H1 (cell line): ENCODE measurements around the gene ZMYND12. TPM values are rescaled to one million over a fixed set of nuclear protein-coding genes. Genes with fewer than 3 reads are reported as not detected.

ENCODE experiments used
- CTCF ChIA-PET: fragments of 300-600 bp; sonication (Branson Sonifier 250); formaldehyde crosslinking; loops from one replicate; lab custom pipeline; 2021; ENCODE audit not compliant: partially characterized antibody; lab: Charles Lee
- POLR2A ChIA-PET: fragments of 300-600 bp; sonication (Branson Sonifier 250); formaldehyde crosslinking; loops from one replicate; lab custom pipeline; 2021; ENCODE audit warnings: inconsistent platforms; ENCODE audit not compliant: partially characterized antibody; lab: Charles Lee
- DNase-seq, 2 experiments: peaks; one replicate each; pipeline versions ENCODE4 v3.0.0 to v3.0.0-alpha.2; 2010 to 2022; ENCODE audit warnings: low spot score in 2 of 2, low read depth in 1 of 2, mixed read lengths in 1 of 2
- FAIRE-seq: peaks from 2 replicates; lab custom pipeline; 2011; peaks lifted over from hg19 to GRCh38; lab: Jason Lieb, UNC
- H2AFZ ChIP-seq: 2 replicates; pipeline ENCODE4 v1.8.1; 2012; ENCODE audit warnings: low read length, inconsistent platforms
- H2AK5ac ChIP-seq: 2 replicates; pipeline ENCODE4 v1.6.1; 2013; ENCODE audit warnings: low read depth, low read length
- H2BK120ac ChIP-seq: replicated peaks from 2 replicates; pipeline ENCODE3; 2013; ENCODE audit warnings: low read depth, low read length, inconsistent platforms
- H2BK12ac ChIP-seq: 2 replicates; pipeline ENCODE4 v1.6.1; 2013; ENCODE audit warnings: low read depth, low read length
- H2BK15ac ChIP-seq: 2 replicates; pipeline ENCODE4 v1.6.1; 2013; ENCODE audit warnings: low read length
- H2BK20ac ChIP-seq: 2 replicates; pipeline ENCODE4 v1.6.1; 2013; ENCODE audit warnings: low read length
- H2BK5ac ChIP-seq: 2 replicates; pipeline ENCODE4 v1.6.1; 2013; ENCODE audit warnings: low read depth, low read length
- H3K14ac ChIP-seq: 2 replicates; pipeline ENCODE4 v1.6.1; 2013; ENCODE audit warnings: inconsistent platforms; ENCODE audit not compliant: insufficient read length
- H3K18ac ChIP-seq: 2 replicates; pipeline ENCODE4 v1.6.1; 2013; ENCODE audit warnings: low read length; ENCODE audit errors: extremely low read depth
- H3K23ac ChIP-seq: 2 replicates; pipeline ENCODE4 v1.6.1; 2013; ENCODE audit warnings: inconsistent platforms; ENCODE audit not compliant: insufficient read length
- H3K23me2 ChIP-seq: 2 replicates; pipeline ENCODE4 v1.6.1; 2013; ENCODE audit warnings: low read depth, low read length
- H3K27ac ChIP-seq: 2 replicates; pipeline ENCODE4 v1.6.1; 2011; ENCODE audit warnings: low read depth, low read length, inconsistent platforms
- H3K27me3 ChIP-seq, 4 experiments: replicated peaks in 1 of 4; 1 replicate in 1 of 4; 2 replicates in 3 of 4; pipeline versions ENCODE4 v1.6.1 to v1.8.1; 2011 to 2013; ENCODE audit warnings: low read length in 3 of 4, mild to moderate bottlenecking in 3 of 4, inconsistent platforms in 2 of 4, mixed read lengths in 2 of 4, moderate library complexity in 1 of 4; ENCODE audit not compliant: control insufficient read depth in 3 of 4, insufficient read depth in 3 of 4; ENCODE audit errors: extremely low read depth in 1 of 4
- H3K36me3 ChIP-seq, 4 experiments: 2 replicates each; pipeline versions ENCODE4 v1.6.1 to v1.8.1; 2011 to 2013; ENCODE audit warnings: mild to moderate bottlenecking in 4 of 4, low read length in 3 of 4, moderate library complexity in 2 of 4, control low read depth in 1 of 4, inconsistent platforms in 1 of 4; ENCODE audit not compliant: insufficient read depth in 4 of 4, control insufficient read depth in 2 of 4
- H3K4ac ChIP-seq: replicated peaks from 2 replicates; pipeline ENCODE3; 2013; ENCODE audit warnings: low read length, low read depth, mixed read lengths, inconsistent platforms; ENCODE audit not compliant: insufficient read length
- H3K4me1 ChIP-seq, 4 experiments: replicated peaks in 1 of 4; 1 replicate in 1 of 4; 2 replicates in 3 of 4; pipeline versions ENCODE4 v1.6.1 to v1.8.1; 2011 to 2013; ENCODE audit warnings: low read length in 3 of 4, inconsistent platforms in 2 of 4, mixed read lengths in 1 of 4; ENCODE audit not compliant: insufficient read depth in 4 of 4, control insufficient read depth in 3 of 4
- H3K4me2 ChIP-seq, 2 experiments: 2 replicates each; pipeline versions ENCODE4 v1.6.1 to v1.8.1; 2011 to 2013; ENCODE audit warnings: low read depth in 2 of 2, low read length in 2 of 2, control low read depth in 1 of 2, inconsistent platforms in 1 of 2, mild to moderate bottlenecking in 1 of 2; ENCODE audit not compliant: insufficient read depth in 1 of 2
- H3K4me3 ChIP-seq, 4 experiments: fragments of 200-600, 300-600 bp in 1 of 4; sonication (generic), shearing (Covaris generic), sonication (Bioruptor Twin) in 1 of 4; 2 replicates each; pipeline versions ENCODE4 v1.5.1 to v1.8.1; 2011 to 2016; ENCODE audit warnings: low read length in 4 of 4, low read depth in 3 of 4, control low read depth in 2 of 4, inconsistent platforms in 2 of 4, mild to moderate bottlenecking in 2 of 4, mixed read lengths in 1 of 4, moderate library complexity in 1 of 4; ENCODE audit not compliant: insufficient read depth in 2 of 4; ENCODE audit errors: extremely low read depth in 1 of 4
- H3K56ac ChIP-seq: replicated peaks from 2 replicates; pipeline ENCODE3; 2013; ENCODE audit warnings: low read depth, mild to moderate bottlenecking, mixed read lengths, low read length, inconsistent platforms; ENCODE audit not compliant: insufficient read length
- H3K79me1 ChIP-seq: 2 replicates; pipeline ENCODE4 v1.6.1; 2013; ENCODE audit warnings: low read depth, low read length, control low read depth
- H3K79me2 ChIP-seq, 2 experiments: 2 replicates each; pipeline versions ENCODE4 v1.6.1 to v1.8.1; 2012 to 2013; ENCODE audit warnings: low read length in 2 of 2, mild to moderate bottlenecking in 2 of 2, inconsistent platforms in 1 of 2; ENCODE audit not compliant: insufficient read depth in 2 of 2, control insufficient read depth in 1 of 2
- H3K9ac ChIP-seq, 4 experiments: replicated peaks in 1 of 4; 1 replicate in 1 of 4; 2 replicates in 3 of 4; pipeline versions ENCODE4 v1.6.1 to v1.8.1; 2011 to 2013; ENCODE audit warnings: low read depth in 3 of 4, low read length in 3 of 4, control low read depth in 2 of 4, mild to moderate bottlenecking in 2 of 4, moderate library complexity in 2 of 4, inconsistent platforms in 1 of 4; ENCODE audit errors: extremely low read depth in 1 of 4
- H3K9me3 ChIP-seq, 2 experiments: 2 replicates each; pipeline versions ENCODE4 v1.6.1 to v1.8.1; 2012 to 2013; ENCODE audit warnings: mild to moderate bottlenecking in 2 of 2, moderate library complexity in 2 of 2, control low read depth in 1 of 2, inconsistent platforms in 1 of 2, low read depth in 1 of 2, low read length in 1 of 2, mixed read lengths in 1 of 2; ENCODE audit not compliant: insufficient read depth in 2 of 2
- H4K20me1 ChIP-seq, 2 experiments: replicated peaks in 1 of 2; 2 replicates each; pipeline versions ENCODE3 to v1.8.1; 2011 to 2013; ENCODE audit warnings: inconsistent platforms in 2 of 2, low read length in 2 of 2, mild to moderate bottlenecking in 1 of 2; ENCODE audit not compliant: insufficient read depth in 2 of 2, control insufficient read depth in 1 of 2
- H4K5ac ChIP-seq: 2 replicates; pipeline ENCODE4 v1.6.1; 2013; ENCODE audit warnings: low read length, low read depth, mixed read lengths, inconsistent platforms; ENCODE audit not compliant: insufficient read length
- H4K8ac ChIP-seq: 2 replicates; pipeline ENCODE4 v1.8.0; 2013; ENCODE audit warnings: mild to moderate bottlenecking, moderate library complexity, low read length, inconsistent platforms; ENCODE audit not compliant: insufficient read depth; ENCODE audit errors: extremely low read depth
- H4K91ac ChIP-seq: replicated peaks from 2 replicates; pipeline ENCODE3; 2013; ENCODE audit warnings: low read length, mixed read lengths, inconsistent platforms; ENCODE audit not compliant: insufficient read length
- BACH1 ChIP-seq: IDR thresholded peaks from 2 replicates; pipeline ENCODE4 v1.6.1; 2012; ENCODE audit warnings: low read length, improper control_type of control experiment
- FOSL1 ChIP-seq: IDR thresholded peaks from 2 replicates; pipeline ENCODE4 v1.6.1; 2011; ENCODE audit warnings: mild to moderate bottlenecking, low read depth, low read length, moderate library complexity; ENCODE audit not compliant: insufficient read depth
- GTF2F1 ChIP-seq: IDR thresholded peaks from 2 replicates; pipeline ENCODE4 v1.6.1; 2012; ENCODE audit warnings: low read depth, low read length, improper control_type of control experiment, borderline replicate concordance
- HDAC6 ChIP-seq: IDR thresholded peaks from one replicate; pipeline ENCODE4 v1.7.1; 2012; ENCODE audit warnings: low read depth, mild to moderate bottlenecking, inconsistent platforms, low read length, moderate library complexity
- JUND ChIP-seq: IDR thresholded peaks from 2 replicates; pipeline ENCODE4 v1.6.1; 2011; ENCODE audit warnings: mild to moderate bottlenecking, improper control_type of control experiment, low read length
- PHF8 ChIP-seq: fragments of 200-600 bp; sonication (generic); conservative IDR thresholded peaks from 2 replicates; pipeline ENCODE4 v1.7.1; 2012; ENCODE audit warnings: low read depth, mild to moderate bottlenecking, inconsistent platforms, low read length, moderate library complexity
- RFX5 ChIP-seq: IDR thresholded peaks from 2 replicates; pipeline ENCODE4 v1.6.1; 2011; ENCODE audit warnings: low read depth, low read length, improper control_type of control experiment, borderline replicate concordance
- TAF7 ChIP-seq: optimal IDR thresholded peaks from 2 replicates; pipeline ENCODE3; 2011; ENCODE audit warnings: low read depth, mild to moderate bottlenecking, inconsistent platforms, low read length, moderate library complexity, borderline replicate concordance
- WGBS, 2 experiments: shearing (Covaris generic) in 1 of 2; methylation state at CpG; one replicate each; pipeline versions ENCODE4 v1.1.6 to v1.1.7; 2013 to 2015; ENCODE audit warnings: low lambda C conversion rate in 2 of 2, mixed read lengths in 2 of 2, inconsistent platforms in 1 of 2, low coverage in 1 of 2, missing lambda C conversion rate in 1 of 2; ENCODE audit not compliant: insufficient replicate concordance in 2 of 2, insufficient coverage in 1 of 2, insufficient read length in 1 of 2; ENCODE audit errors: extremely low coverage in 1 of 2, missing lambda C conversion rate in 1 of 2; 5-methylcytosine and 5-hydroxymethylcytosine counted together
- polyA plus RNA-seq, 7 experiments: library from polyadenylated mRNA; depleted of rRNA in 3 of 7; stranded (reverse) in 5 of 7; unstranded in 2 of 7; fragments of >200 nt in 5 of 7; fragments of 200-250 nt in 2 of 7; gene quantifications; 1 replicate in 5 of 7; 2 replicates in 1 of 7; 4 replicates in 1 of 7; pipeline versions ENCODE4 v1.2.1 to v1.2.3, GENCODE V29; 2011 to 2013; ENCODE audit warnings: missing spikeins in 2 of 7, mixed read lengths in 2 of 7
- total RNA-seq: library from RNA; stranded (reverse); fragmentation: NEBNext Ultra II Directional; extraction: Animal tissue kit (Norgen Biotek cat#: 25700); gene quantifications from 2 replicates; pipeline ENCODE4 v1.2.1, GENCODE V29; 2021

ZMYND12 gene
- total and polyA plus RNA-seq, 2 of the 8 experiments (the other 6 are each of a cell fraction or from before 2014, with no cell fraction given), result 0.62 TPM; not detected in 1

DNA sequence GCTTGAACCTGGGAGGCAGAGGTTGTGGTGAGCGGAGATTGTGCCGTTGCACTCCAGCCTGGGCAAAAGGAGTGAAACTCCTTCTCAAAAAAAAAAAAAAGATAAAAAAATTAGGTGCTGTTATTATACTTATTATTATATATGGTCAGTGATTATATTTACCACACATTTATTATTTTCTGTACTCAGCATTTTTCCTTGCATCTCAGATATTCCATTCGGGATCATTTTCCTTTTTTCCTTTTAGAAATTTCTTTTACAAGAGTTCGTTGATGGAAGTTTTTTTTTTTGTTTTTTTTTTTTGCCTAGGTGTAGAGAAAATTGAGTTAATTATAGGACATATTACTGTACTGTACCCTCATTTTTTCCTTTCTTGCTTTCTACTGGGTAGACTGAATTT is 20.8 kb upstream of the ZMYND12 start:
- WGBS, 2 experiments, result 95% methylated on average over 4 of the region's 4 CpGs; no CpG with 5 or more reads in 1 of the 2 experiments
- TF ChIP-seq GTF2F1 (no peak), HDAC6 (no peak), JUND (no peak), BACH1 (no peak), FOSL1 (no peak), PHF8 (no peak), RFX5 (no peak), TAF7 (no peak)

More for the DNA sequence above, 20.8 kb upstream of the ZMYND12 start:
- H2BK12ac ChIP-seq, result no peak overlapping the region
- no peaks in the 10 kb centered on the region for H3K36me3 ChIP-seq
- no peak overlapping the region for H4K5ac ChIP-seq
- POLR2A ChIA-PET, result no interaction called here
- H2BK5ac ChIP-seq, result no peak overlapping the region
- DNase-seq (no peak), FAIRE-seq (no peak)
- no peaks in the 10 kb centered on the region for H3K27me3 ChIP-seq
- H3K4me1 ChIP-seq, result no peaks in the 10 kb centered on the region
- H2BK20ac ChIP-seq, result no peak overlapping the region
- H3K9ac ChIP-seq, result no peak overlapping the region
- no peak overlapping the region for H4K91ac ChIP-seq
- H4K20me1 ChIP-seq, result no peaks in the 10 kb centered on the region
- H3K4me3 ChIP-seq, result no peak overlapping the region
- H2BK120ac ChIP-seq, result no peak overlapping the region
- H3K79me2 ChIP-seq, result no peaks in the 10 kb centered on the region
- no peaks in the 10 kb centered on the region for H3K23me2 ChIP-seq
- no peaks in the 10 kb centered on the region for H3K79me1 ChIP-seq
- H3K4ac ChIP-seq, result no peak overlapping the region
- no peak overlapping the region for H3K18ac ChIP-seq
- H2AK5ac ChIP-seq, result no peak overlapping the region
- no peak overlapping the region for H3K23ac ChIP-seq
- H3K14ac ChIP-seq, result no peak overlapping the region
- no peak overlapping the region for H3K56ac ChIP-seq
- H2AFZ ChIP-seq, result no peak overlapping the region
- no peak overlapping the region for H2BK15ac ChIP-seq
- CTCF ChIA-PET, result no interaction called here
- H4K8ac ChIP-seq, result no peak overlapping the region
- no peak overlapping the region for H3K27ac ChIP-seq
- H3K9me3 ChIP-seq, result no peaks in the 10 kb centered on the region
- H3K4me2 ChIP-seq, result no peak overlapping the region
